AG04450 (cell line): ENCODE data around the gene SFT2D3. TPM values are rescaled to one million over a fixed set of nuclear protein-coding genes. Genes with fewer than 3 reads are reported as not detected.
"Not testable (repeated sequence)": the region's sequence is repeated elsewhere in the genome, so short reads cannot be mapped to it uniquely, and the experiment has no call there.

Experiments
- CTCF ChIA-PET: fragments of 300-600, 350-600 bp; formaldehyde crosslinking; extraction: SDS; loops from one replicate; lab custom pipeline; 2022; ENCODE audit warnings: antibody characterized with exemption, inconsistent platforms; lab: Charles Lee
- POLR2A ChIA-PET: fragments of 350-600 bp; formaldehyde crosslinking; extraction: SDS; loops from one replicate; lab custom pipeline; 2021; ENCODE audit warnings: antibody characterized with exemption, inconsistent platforms; lab: Yijun Ruan, JAX
- DNase-seq: peaks from one replicate; pipeline ENCODE4 v3.0.0-alpha.2; 2011; ENCODE audit warnings: low read depth, low spot score
- H3K27ac ChIP-seq: one replicate; pipeline ENCODE4 v1.5.1; 2012; ENCODE audit warnings: low read depth, low read length, control low read depth
- H3K27me3 ChIP-seq: one replicate; pipeline ENCODE4 v1.6.0; 2012; ENCODE audit warnings: low read length; ENCODE audit not compliant: control insufficient read depth, insufficient read depth
- H3K4me3 ChIP-seq: 2 replicates; pipeline ENCODE4 v1.5.1; 2011; ENCODE audit warnings: mild to moderate bottlenecking, low read depth, low read length, control low read depth
- H3K9me3 ChIP-seq: 2 replicates; pipeline ENCODE4 v1.5.1; 2012; ENCODE audit warnings: low read length; ENCODE audit not compliant: control insufficient read depth, insufficient read depth
- CTCF ChIP-seq: IDR thresholded peaks from 2 replicates; pipeline ENCODE4 v1.5.1; 2011; ENCODE audit warnings: low read depth, low read length, control low read depth, inconsistent platforms
- polyA plus RNA-seq: library from polyadenylated mRNA; depleted of rRNA; stranded (reverse); fragments of >200 nt; gene quantifications from 2 replicates; pipeline ENCODE4 v1.2.3, GENCODE V29; 2011

Gene SFT2D3
- polyA plus RNA-seq, 1 experiment: 5.3 TPM

GRCh38 chr2:127739800-127740199, 38.5 kb downstream of the SFT2D3 start:
- no peak for DNase-seq
- H3K9me3 ChIP-seq: no peaks in the 10 kb centered on the region
- POLR2A ChIA-PET: no interaction called here
- CTCF ChIA-PET: no interaction called here
- TF ChIP-seq CTCF: no peak
- H3K27ac ChIP-seq: no peak overlapping the region
- no peak overlapping the region for H3K4me3 ChIP-seq
- H3K27me3 ChIP-seq: no peaks in the 10 kb centered on the region

GRCh38 chr2:127740665-127741288, 39.5 kb downstream of the SFT2D3 start:
- CTCF ChIA-PET: no interaction called here
- H3K27ac ChIP-seq: no peak overlapping the region

GRCh38 chr2:127743477-127744026, 42.3 kb downstream of the SFT2D3 start:
- Histone ChIP-seq H3K4me3 (no peak overlapping the region), H3K9me3 (no peaks in the 10 kb centered on the region), H3K27ac (no peak overlapping the region), H3K27me3 (no peaks in the 10 kb centered on the region)
- no peak for DNase-seq
- POLR2A ChIA-PET: no interaction called here
- no peak; the same call in 1 of the 2 replicates for TF ChIP-seq CTCF
- CTCF ChIA-PET: no interaction called here

More at GRCh38 chr2:127740665-127741288, 39.5 kb downstream of the SFT2D3 start:
- no peak for TF ChIP-seq CTCF
- H3K9me3 ChIP-seq: no peaks in the 10 kb centered on the region
- no peak for DNase-seq
- POLR2A ChIA-PET: no interaction called here
- no peaks in the 10 kb centered on the region for H3K27me3 ChIP-seq
- no peak overlapping the region for H3K4me3 ChIP-seq

GRCh38 chr2:127747621-127748020, 46.3 kb downstream of the SFT2D3 start:
- no peak for DNase-seq
- H3K27me3 ChIP-seq: no peaks in the 10 kb centered on the region
- ChIA-PET CTCF (interaction anchor here (0.8 kb wide), 1 partner anchor 12 kb away, joined by 3 read pairs; no protein-coding TSS in a partner anchor), POLR2A (no interaction called here)
- H3K27ac ChIP-seq: no peak overlapping the region
- no peak for TF ChIP-seq CTCF
- H3K9me3 ChIP-seq: no peaks in the 10 kb centered on the region
- H3K4me3 ChIP-seq: no peak overlapping the region

GRCh38 chr2:127749537-127749936, 48.2 kb downstream of the SFT2D3 start:
- H3K9me3 ChIP-seq, DNase-seq, H3K4me3 ChIP-seq, H3K27me3 ChIP-seq, H3K27ac ChIP-seq, CTCF ChIA-PET: not testable (repeated sequence)
- POLR2A ChIA-PET: interaction anchor here (0.6 to 0.7 kb wide), 2 partner anchors 18 to 63 kb away, joined by 3 to 4 read pairs; no protein-coding TSS in a partner anchor
